Measurements from ENCODE around the gene SLC27A4. TPM values are rescaled to one million over a fixed set of nuclear protein-coding genes. Genes with fewer than 3 reads are reported as not detected.
"Not testable (repeated sequence)": the region's sequence is repeated elsewhere in the genome, so short reads cannot be mapped to it uniquely, and the experiment has no call there.

Gene SLC27A4
- total RNA-seq, 1 experiment from 2014 or later: 68.4 TPM

GRCh38 chr9:128323791-128324190 is 16.5 kb upstream of the SLC27A4 start:
- no peak for DNase-seq (ENCODE audit: low read depth)

GRCh38 chr9:128324401-128324800 is 15.9 kb upstream of the SLC27A4 start:
- DNase-seq (ENCODE audit: low read depth): no peak

GRCh38 chr9:128325629-128326028 is 14.7 kb upstream of the SLC27A4 start:
- no peak for DNase-seq (ENCODE audit: low read depth)

- DNase-seq (ENCODE audit: low read depth): no peak
Measured at GRCh38 chr9:128333451-128333869, 6.9 kb upstream of the SLC27A4 start.

GRCh38 chr9:128335161-128335560 is 5.2 kb upstream of the SLC27A4 start:
- no peak for DNase-seq (ENCODE audit: low read depth)

- no peak for DNase-seq (ENCODE audit: low read depth)
Measured at GRCh38 chr9:128335914-128336313, 4.4 kb upstream of the SLC27A4 start.

GRCh38 chr9:128337936-128338335 is 2.4 kb upstream of the SLC27A4 start:
- no peak for DNase-seq (ENCODE audit: low read depth)

- not testable (repeated sequence) for DNase-seq (ENCODE audit: low read depth)
Measured at GRCh38 chr9:128338852-128339614, 1.3 kb upstream of the SLC27A4 start.

GRCh38 chr9:128340691-128341434 is 536 bp downstream of the SLC27A4 start:
- DNase-seq (ENCODE audit: low read depth): no peak

- peak; percentile 68 for DNase-seq (ENCODE audit: low read depth)
Measured at GRCh38 chr9:128341435-128341849, 1.1 kb downstream of the SLC27A4 start.

GRCh38 chr9:128342971-128343680 is 2.8 kb downstream of the SLC27A4 start:
- DNase-seq (ENCODE audit: low read depth): no peak

GRCh38 chr9:128343855-128344254 is 3.5 kb downstream of the SLC27A4 start:
- DNase-seq (ENCODE audit: low read depth): no peak

GRCh38 chr9:128344931-128345605 is 4.7 kb downstream of the SLC27A4 start:
- no peak for DNase-seq (ENCODE audit: low read depth)

- DNase-seq (ENCODE audit: low read depth): no peak
Measured at GRCh38 chr9:128349125-128349524, 8.8 kb downstream of the SLC27A4 start.

GRCh38 chr9:128349772-128350171 is 9.4 kb downstream of the SLC27A4 start:
- DNase-seq (ENCODE audit: low read depth): no peak

GRCh38 chr9:128355451-128355850 is 15.1 kb downstream of the SLC27A4 start:
- DNase-seq (ENCODE audit: low read depth): no peak

GRCh38 chr9:128358090-128358489 is 17.8 kb downstream of the SLC27A4 start:
- DNase-seq (ENCODE audit: low read depth): no peak

- no peak for DNase-seq (ENCODE audit: low read depth)
Measured at GRCh38 chr9:128358861-128359260, 18.5 kb downstream of the SLC27A4 start.

GRCh38 chr9:128360826-128361225 is 20.5 kb downstream of the SLC27A4 start:
- no peak for DNase-seq (ENCODE audit: low read depth)

- DNase-seq (ENCODE audit: low read depth): no peak
Measured at GRCh38 chr9:128361296-128361985, 21.1 kb downstream of the SLC27A4 start.

Data from HT1080 (cell line).